GM21717 (cell line): ENCODE measurements around the gene ALDH5A1.
"Not testable (repeated sequence)": the region's sequence is repeated elsewhere in the genome, so short reads cannot be mapped to it uniquely, and the experiment has no call there.

Experiments used
- ATAC-seq: cut with Tn5 transposase; IDR thresholded peaks from one replicate; pipeline ENCODE4 v1.9.1; 2021; ENCODE audit warnings: mild to moderate bottlenecking, moderate library complexity; ENCODE audit not compliant: unreplicated experiment

The ALDH5A1 gene

GRCh38 chr6:24484657-24485323 lies 10.0 kb upstream of the ALDH5A1 start:
- no peak for ATAC-seq

- ATAC-seq, result no peak
Measured at GRCh38 chr6:24486065-24486464, 8.7 kb upstream of the ALDH5A1 start.

- ATAC-seq, result no peak
Measured at GRCh38 chr6:24489470-24489869, 5.3 kb upstream of the ALDH5A1 start, which contains the start of gene GPLD1. TSS of gene GPLD1 (minus strand) at chr6:24489578. CDS start at chr6:24489511, 67 bp downstream.

- no peak for ATAC-seq
Measured at GRCh38 chr6:24489881-24490280, 4.9 kb upstream of the ALDH5A1 start.

GRCh38 chr6:24490948-24491347 lies 3.8 kb upstream of the ALDH5A1 start:
- ATAC-seq, result no peak

- no peak for ATAC-seq
Measured at GRCh38 chr6:24492475-24492874, 2.3 kb upstream of the ALDH5A1 start.

GRCh38 chr6:24493945-24494820 lies 586 bp upstream of the ALDH5A1 start:
- peak; percentile 6 for ATAC-seq

GRCh38 chr6:24497254-24497970 lies 2.6 kb downstream of the ALDH5A1 start:
- no peak for ATAC-seq

GRCh38 chr6:24500683-24501082 lies 5.9 kb downstream of the ALDH5A1 start:
- no peak for ATAC-seq

- ATAC-seq, result no peak
Measured at GRCh38 chr6:24501374-24501773, 6.6 kb downstream of the ALDH5A1 start.

GRCh38 chr6:24501914-24502313 lies 7.1 kb downstream of the ALDH5A1 start:
- no peak for ATAC-seq

GRCh38 chr6:24504287-24504648 lies 9.5 kb downstream of the ALDH5A1 start:
- no peak for ATAC-seq

- no peak for ATAC-seq
Measured at GRCh38 chr6:24504649-24505586, 10.1 kb downstream of the ALDH5A1 start.

GRCh38 chr6:24506814-24507520 lies 12.2 kb downstream of the ALDH5A1 start:
- no peak for ATAC-seq

GRCh38 chr6:24511976-24512375 lies 17.2 kb downstream of the ALDH5A1 start:
- not testable (repeated sequence) for ATAC-seq

GRCh38 chr6:24513602-24514001 lies 18.8 kb downstream of the ALDH5A1 start:
- peak; percentile 40 for ATAC-seq

- ATAC-seq, result peak; percentile 70
Measured at GRCh38 chr6:24517659-24518543, 23.1 kb downstream of the ALDH5A1 start.

GRCh38 chr6:24520929-24521546 lies 26.3 kb downstream of the ALDH5A1 start:
- peak; percentile 50 for ATAC-seq
